Upper lobe of left lung (tissue), 6 donors: Measurements from ENCODE around the gene UBL7. TPM values are rescaled to one million over a fixed set of nuclear protein-coding genes. Genes with fewer than 3 reads are reported as not detected.
"Not testable (repeated sequence)": the region's sequence is repeated elsewhere in the genome, so short reads cannot be mapped to it uniquely, and the experiment has no call there.

Experiments used
- ATAC-seq, 2 donors: fragments of 200-7000 bp; cut with Tn5 transposase; one replicate each; pipeline ENCODE4 v1.9.1; 2022; ENCODE audit warnings: mild to moderate bottlenecking in 2 of 2, moderate library complexity in 2 of 2; ENCODE audit not compliant: low FRiP score in 2 of 2
- DNase-seq, 2 donors: peaks; one replicate each; pipeline ENCODE4 v3.0.0-alpha.2; 2019 to 2020
- H3K27ac ChIP-seq, 4 donors: fragments of 200-600 bp; sonication (generic); one replicate each; pipeline ENCODE4 v1.5.1; 2016 to 2019
- H3K27me3 ChIP-seq, 4 donors: fragments of 200-600 bp; sonication (generic); one replicate each; pipeline ENCODE4 v1.5.1; 2017 to 2019
- H3K36me3 ChIP-seq, 4 donors: fragments of 200-600 bp; sonication (generic); one replicate each; pipeline ENCODE4 v1.5.1; 2016 to 2019
- H3K4me1 ChIP-seq, 4 donors: fragments of 200-600 bp; sonication (generic); one replicate each; pipeline ENCODE4 v1.5.1; 2018 to 2019
- H3K4me3 ChIP-seq, 4 donors: fragments of 200-600 bp; sonication (generic); one replicate each; pipeline ENCODE4 v1.5.1; 2017 to 2019; ENCODE audit warnings: mild to moderate bottlenecking in 2 of 4, moderate library complexity in 1 of 4
- H3K9me3 ChIP-seq, 4 donors: fragments of 200-600 bp; sonication (generic); one replicate each; pipeline ENCODE4 v1.5.1; 2018 to 2019
- EP300 ChIP-seq, 4 donors: sonication (generic); formaldehyde crosslinking; IDR thresholded peaks; one replicate each; pipeline ENCODE4 v1.5.1; 2017; ENCODE audit warnings: antibody characterized with exemption in 4 of 4, control low read depth in 2 of 4
- POLR2A ChIP-seq, 4 donors: fragments of 450-650 bp; IDR thresholded peaks; one replicate each; pipeline ENCODE4 v1.5.1; 2016 to 2017; ENCODE audit warnings: antibody characterized with exemption in 4 of 4, mild to moderate bottlenecking in 2 of 4
- POLR2AphosphoS5 ChIP-seq, 2 donors: sonication (generic); formaldehyde crosslinking; IDR thresholded peaks; one replicate each; pipeline ENCODE4 v1.5.1; 2017; ENCODE audit warnings: antibody characterized with exemption in 2 of 2
- WGBS, 2 donors: methylation state at CpG; one replicate each; pipeline ENCODE4 v1.1.5; 2017 to 2018; 5-methylcytosine and 5-hydroxymethylcytosine counted together
- total RNA-seq, 6 donors: library from RNA; depleted of rRNA in 4 of 6; stranded (reverse); fragments of >200 nt in 4 of 6; gene quantifications; one replicate each; pipeline versions ENCODE4 v1.1.0 to v1.2.1, GENCODE V29; 2016 to 2021
- TF ChIP-seq, protein P1 (sequence below), 6 experiments: fragments of 450-650 bp in 4 of 6; fragments of 200-600 bp in 2 of 6; sonication (generic) in 2 of 6; IDR thresholded peaks; one replicate each; pipeline ENCODE4 v1.5.1; 2016 to 2019; ENCODE audit warnings: antibody characterized with exemption in 6 of 6
- donor health status: DM: no; HTN: no; CAD: no; lungs with moderate emphysema.
- donor health status: DM: no; HTN: yes; CAD: no; lungs with severe emphysema.

UBL7 gene
- total RNA-seq, 6 donors from 2014 or later, result 22.0 to 53.1 (median 48.6) TPM

GRCh38 chr15:74482661-74483060 is 21.7 kb upstream of the UBL7 start:
- no peak for DNase-seq
- TF ChIP-seq POLR2AphosphoS5 (IDR thresholded peaks at IDR 0.05), result no peak
- TF ChIP-seq EP300 (IDR thresholded peaks at IDR 0.05), result no peak
- TF ChIP-seq, protein P1, sequence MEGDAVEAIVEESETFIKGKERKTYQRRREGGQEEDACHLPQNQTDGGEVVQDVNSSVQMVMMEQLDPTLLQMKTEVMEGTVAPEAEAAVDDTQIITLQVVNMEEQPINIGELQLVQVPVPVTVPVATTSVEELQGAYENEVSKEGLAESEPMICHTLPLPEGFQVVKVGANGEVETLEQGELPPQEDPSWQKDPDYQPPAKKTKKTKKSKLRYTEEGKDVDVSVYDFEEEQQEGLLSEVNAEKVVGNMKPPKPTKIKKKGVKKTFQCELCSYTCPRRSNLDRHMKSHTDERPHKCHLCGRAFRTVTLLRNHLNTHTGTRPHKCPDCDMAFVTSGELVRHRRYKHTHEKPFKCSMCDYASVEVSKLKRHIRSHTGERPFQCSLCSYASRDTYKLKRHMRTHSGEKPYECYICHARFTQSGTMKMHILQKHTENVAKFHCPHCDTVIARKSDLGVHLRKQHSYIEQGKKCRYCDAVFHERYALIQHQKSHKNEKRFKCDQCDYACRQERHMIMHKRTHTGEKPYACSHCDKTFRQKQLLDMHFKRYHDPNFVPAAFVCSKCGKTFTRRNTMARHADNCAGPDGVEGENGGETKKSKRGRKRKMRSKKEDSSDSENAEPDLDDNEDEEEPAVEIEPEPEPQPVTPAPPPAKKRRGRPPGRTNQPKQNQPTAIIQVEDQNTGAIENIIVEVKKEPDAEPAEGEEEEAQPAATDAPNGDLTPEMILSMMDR (IDR thresholded peaks at IDR 0.05), result no peak
- TF ChIP-seq POLR2A (IDR thresholded peaks at IDR 0.05), result no peak
- Histone ChIP-seq H3K4me3 (no peak overlapping the region), H3K27me3 (no peaks in the 10 kb centered on the region), H3K27ac (no peak overlapping the region), H3K36me3 (no peaks in the 10 kb centered on the region), H3K4me1 (no peaks in the 10 kb centered on the region), H3K9me3 (no peaks in the 10 kb centered on the region)
- no peak for ATAC-seq
- WGBS, 2 donors, result 70 to 75% methylated on average over 3 of the region's 3 CpGs

GRCh38 chr15:74480364-74480763 is 19.4 kb upstream of the UBL7 start:
- not testable (repeated sequence) for H3K27ac ChIP-seq, H3K27me3 ChIP-seq, H3K36me3 ChIP-seq, H3K4me1 ChIP-seq, ATAC-seq, H3K9me3 ChIP-seq, H3K4me3 ChIP-seq
- 96 to 100% methylated on average over 5 to 26 of the region's 27 CpGs for WGBS, 2 donors
- DNase-seq, result peak in 1 of 2 donors; percentile 52

- H3K27ac ChIP-seq, DNase-seq, H3K4me1 ChIP-seq, ATAC-seq, H3K27me3 ChIP-seq, H3K9me3 ChIP-seq, H3K4me3 ChIP-seq: not testable (repeated sequence)
- H3K36me3 ChIP-seq, result peaks cover 0 to 13% (median 0%) of the 10 kb centered on the region in 4 donors
- WGBS, 2 donors, result 96 to 97% methylated on average over 7 of the region's 7 CpGs
These were observed 10.7 kb upstream of the UBL7 start for GRCh38 chr15:74471621-74472020.

GRCh38 chr15:74470631-74471395 is 9.9 kb upstream of the UBL7 start:
- DNase-seq (no peak), ATAC-seq (no peak)
- no peak for TF ChIP-seq POLR2A (IDR thresholded peaks at IDR 0.05)
- TF ChIP-seq, protein P1 (IDR thresholded peaks at IDR 0.05), result no peak
- no peak for TF ChIP-seq POLR2AphosphoS5 (IDR thresholded peaks at IDR 0.05)
- no peak for TF ChIP-seq EP300 (IDR thresholded peaks at IDR 0.05)
- WGBS, 2 donors, result 88 to 94% methylated on average over 12 of the region's 12 CpGs
- H3K27me3 ChIP-seq, result no peaks in the 10 kb centered on the region
- no peak overlapping the region for H3K4me3 ChIP-seq
- no peak overlapping the region for H3K27ac ChIP-seq
- H3K9me3 ChIP-seq, result no peaks in the 10 kb centered on the region
- H3K36me3 ChIP-seq, result peaks cover 0 to 13% (median 0%) of the 10 kb centered on the region in 4 donors
- no peaks in the 10 kb centered on the region for H3K4me1 ChIP-seq

DNA sequence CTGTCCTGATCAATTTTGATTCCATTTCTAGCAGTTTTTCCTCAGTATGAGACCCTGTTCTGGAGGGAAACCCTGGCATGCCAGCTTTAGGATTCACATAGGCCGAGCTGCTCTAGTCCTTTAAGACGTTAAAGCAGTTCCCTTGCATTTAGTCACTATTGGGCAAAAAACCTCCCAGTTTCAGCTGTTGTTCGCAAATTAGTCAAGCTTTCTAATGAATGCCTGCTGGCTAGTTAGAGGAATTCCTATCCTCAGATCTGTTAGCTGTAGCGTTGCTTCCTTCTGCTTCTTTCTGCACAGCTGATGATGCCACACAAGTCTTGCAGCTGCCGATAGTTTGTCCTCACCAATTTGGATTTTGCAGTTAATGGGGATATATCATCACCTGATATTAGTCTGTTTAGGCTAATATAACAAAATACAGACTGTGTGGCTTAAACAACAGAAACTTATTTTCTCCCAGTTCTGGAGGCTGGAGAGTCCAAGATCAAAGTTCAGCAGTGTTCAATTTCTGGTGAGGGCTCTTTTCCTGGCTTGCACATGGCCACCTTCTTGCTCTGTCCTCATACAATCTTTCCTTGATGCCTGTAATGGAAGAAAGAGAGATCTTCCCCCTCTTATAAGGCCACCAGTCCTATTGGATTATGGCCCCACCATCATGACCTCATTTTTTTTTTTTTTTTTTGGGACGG is 7.5 kb upstream of the UBL7 start:
- Histone ChIP-seq H3K36me3 (peaks cover 0 to 13% (median 0%) of the 10 kb centered on the region in 4 donors), H3K4me3 (no peak overlapping the region), H3K27me3 (no peaks in the 10 kb centered on the region), H3K27ac (no peak overlapping the region), H3K4me1 (no peaks in the 10 kb centered on the region), H3K9me3 (no peaks in the 10 kb centered on the region)
- DNase-seq (no peak), ATAC-seq (no peak)
- 95 to 98% methylated on average over 6 of the region's 6 CpGs for WGBS, 2 donors
- TF ChIP-seq EP300 (IDR thresholded peaks at IDR 0.05), result no peak
- TF ChIP-seq POLR2A (IDR thresholded peaks at IDR 0.05), result no peak
- TF ChIP-seq, protein P1 (IDR thresholded peaks at IDR 0.05), result no peak
- TF ChIP-seq POLR2AphosphoS5 (IDR thresholded peaks at IDR 0.05), result no peak
